Measurements from ENCODE around the gene DEDD.

DNA sequence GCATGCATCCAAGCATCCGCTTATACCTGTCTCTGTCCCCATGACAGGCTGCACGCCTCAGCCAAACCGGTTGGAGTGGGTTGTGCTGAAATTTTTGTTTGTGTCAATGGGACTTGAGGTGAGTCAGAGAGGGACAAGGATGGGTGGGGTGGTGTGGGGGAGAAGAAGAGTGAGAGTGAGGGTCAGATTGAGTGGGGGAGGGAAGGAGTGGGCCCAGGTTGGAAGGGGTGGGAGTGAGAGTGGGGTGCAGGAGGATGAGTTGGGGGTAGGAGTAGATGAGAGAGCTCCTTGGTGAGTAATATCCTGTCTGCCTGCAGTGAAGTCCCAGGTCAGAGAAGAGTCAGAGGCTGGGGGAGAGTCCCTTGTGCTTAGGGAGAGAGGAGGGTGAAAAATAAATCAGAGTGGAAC, 39.8 kb downstream of the DEDD start:
- TF ChIP-seq PREB (CRISPR knock-in tag; IDR thresholded peaks at IDR 0.05; ENCODE audit: borderline replicate concordance) (no peak), ZNF423 (CRISPR knock-in tag; IDR thresholded peaks at IDR 0.05) (no peak)

Data from WTC11 (cell line).